GM12872 (cell line): ENCODE data around the gene MOB2.

Source experiments
- CTCF ChIP-seq: IDR thresholded peaks from 3 replicates; pipeline ENCODE4 v1.5.1; 2011; ENCODE audit warnings: low read depth, mild to moderate bottlenecking, low read length, moderate library complexity; ENCODE audit not compliant: insufficient read depth

Gene MOB2

GRCh38 chr11:1442807-1443366 is 43.7 kb downstream of the MOB2 start:
- TF ChIP-seq CTCF: no peak

DNA sequence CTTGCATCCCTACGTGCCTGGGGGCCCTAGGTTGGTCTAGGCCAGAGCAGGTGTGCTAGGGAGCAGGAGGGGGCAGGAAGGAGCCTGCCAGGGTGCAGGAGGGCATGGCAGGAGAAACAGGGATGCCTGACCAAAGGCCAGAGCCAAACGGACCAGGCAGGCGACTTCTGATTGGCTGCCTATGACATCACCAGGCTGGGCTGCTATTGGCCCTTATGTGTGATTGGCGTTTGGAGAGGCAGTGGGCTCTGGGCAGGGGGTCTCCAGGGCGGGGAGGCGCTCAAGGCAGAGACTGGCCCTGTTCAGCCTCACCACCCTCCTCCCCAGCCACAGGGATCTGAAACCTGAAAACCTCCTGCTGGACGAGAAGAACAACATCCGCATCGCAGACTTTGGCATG is 44.4 kb downstream of the MOB2 start:
- TF ChIP-seq CTCF: no peak

DNA sequence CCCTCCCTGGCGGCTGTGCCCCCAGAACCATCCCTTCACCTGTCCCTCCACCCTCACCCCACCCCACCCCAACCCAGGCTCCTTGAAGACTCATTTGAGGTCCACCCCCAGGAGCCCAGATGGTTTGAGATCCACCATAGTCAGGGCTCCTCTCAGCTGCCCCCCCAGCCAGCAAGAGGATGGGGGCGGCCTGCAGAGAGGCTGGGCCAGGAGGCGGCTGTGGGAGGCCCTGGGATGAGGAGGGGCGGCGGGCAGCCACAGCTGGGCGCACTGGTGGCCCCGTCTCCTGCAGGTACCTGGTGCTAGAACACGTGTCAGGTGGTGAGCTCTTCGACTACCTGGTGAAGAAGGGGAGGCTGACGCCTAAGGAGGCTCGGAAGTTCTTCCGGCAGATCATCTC is 46.1 kb downstream of the MOB2 start:
- TF ChIP-seq CTCF: no peak

- TF ChIP-seq CTCF: no peak
These were observed 46.5 kb downstream of the MOB2 start for GRCh38 chr11:1440066-1440465.

DNA sequence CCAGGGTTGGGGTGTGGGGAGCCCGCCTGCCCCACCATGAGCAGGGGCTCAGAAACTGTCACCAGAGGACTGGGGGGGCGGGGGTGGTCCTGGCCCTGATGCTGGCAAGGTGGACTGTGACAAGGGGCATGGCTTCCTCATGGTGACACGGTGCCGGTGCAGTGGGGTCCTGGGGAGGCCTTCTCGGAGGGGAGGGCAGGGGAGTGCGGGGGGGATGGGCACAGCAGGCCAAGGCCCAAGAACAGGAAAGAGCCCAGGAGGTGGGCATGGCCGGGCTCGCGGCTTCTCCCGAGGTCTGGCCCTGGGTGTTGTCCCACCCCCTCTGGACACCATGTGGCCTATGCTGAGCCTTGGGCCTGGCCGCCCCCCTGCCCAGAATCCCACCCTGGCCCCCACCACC is 47.2 kb downstream of the MOB2 start:
- no peak for TF ChIP-seq CTCF

GRCh38 chr11:1438967-1439330 is 47.6 kb downstream of the MOB2 start:
- no peak for TF ChIP-seq CTCF

DNA sequence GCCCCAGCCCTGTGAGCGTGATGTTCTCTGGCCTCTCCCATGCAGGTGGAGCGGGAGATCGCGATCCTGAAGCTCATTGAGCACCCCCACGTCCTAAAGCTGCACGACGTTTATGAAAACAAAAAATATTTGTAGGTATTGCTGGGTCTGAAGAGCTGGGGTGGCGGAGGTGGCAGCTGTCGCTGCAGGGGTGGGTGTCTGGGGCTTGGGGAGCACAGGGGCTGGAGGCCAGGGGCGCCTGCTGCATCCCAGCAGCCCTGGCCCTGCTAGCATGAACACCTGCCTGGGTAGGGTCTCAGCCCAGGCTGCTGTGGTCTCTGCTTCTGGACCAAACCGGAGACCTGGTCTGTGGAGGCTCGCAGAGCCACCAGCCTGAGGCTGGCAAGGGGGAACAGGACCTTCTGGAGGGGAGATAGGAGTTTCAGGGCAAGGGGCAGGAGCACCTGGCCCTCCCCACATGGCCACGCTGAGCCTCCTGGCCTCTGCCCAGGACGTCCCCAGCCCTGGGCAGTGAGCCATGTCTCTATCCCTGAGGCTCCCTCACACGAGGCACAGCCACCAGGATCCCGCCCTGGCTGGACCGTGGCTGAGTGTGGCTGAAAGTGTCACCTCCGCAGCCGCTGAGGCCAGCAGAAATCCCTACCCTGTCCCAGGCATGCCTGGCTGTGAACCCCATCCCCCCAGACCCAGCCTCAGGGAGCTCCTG is 48.2 kb downstream of the MOB2 start:
- TF ChIP-seq CTCF: no peak
